ENCODE data around the gene SRRT.

The SRRT gene

GRCh38 chr7:100874577-100875355 is at the start of gene SRRT:
SRRT (plus strand) TSS chr7:100875103; CDS start chr7:100875591, 488 bp downstream.
- H3K4me3 ChIP-seq (ENCODE audit: low read depth, low read length), result peak within 1 kb of the TSS; percentile 92

- H3K4me3 ChIP-seq (ENCODE audit: low read depth, low read length), result peak overlapping the region; percentile 87
These were observed 49.7 kb upstream of the SRRT start for GRCh38 chr7:100825215-100825671.

- H3K4me3 ChIP-seq (ENCODE audit: low read depth, low read length), result peak overlapping the region; percentile 87
These were observed 49.0 kb upstream of the SRRT start for GRCh38 chr7:100825751-100826513.

- H3K4me3 ChIP-seq (ENCODE audit: low read depth, low read length), result peak overlapping the region; percentile 87
These were observed 48.2 kb upstream of the SRRT start for GRCh38 chr7:100826514-100827329.

GRCh38 chr7:100827330-100828226 is 47.3 kb upstream of the SRRT start, which contains the start of gene EPHB4:
EPHB4 (minus strand) TSS chr7:100827523; CDS start chr7:100827030, 493 bp downstream.
- H3K4me3 ChIP-seq (ENCODE audit: low read depth, low read length), result peak within 1 kb of the TSS; percentile 87

- no peak overlapping the region for H3K4me3 ChIP-seq (ENCODE audit: low read depth, low read length)
These were observed 45.7 kb upstream of the SRRT start for GRCh38 chr7:100829150-100829716.

- no peak overlapping the region for H3K4me3 ChIP-seq (ENCODE audit: low read depth, low read length)
These were observed 44.5 kb upstream of the SRRT start for GRCh38 chr7:100830396-100830795.

- H3K4me3 ChIP-seq (ENCODE audit: low read depth, low read length), result no peak overlapping the region
These were observed 42.6 kb upstream of the SRRT start for GRCh38 chr7:100832281-100832633.

GRCh38 chr7:100835903-100836811 is 38.7 kb upstream of the SRRT start:
- H3K4me3 ChIP-seq (ENCODE audit: low read depth, low read length), result peak overlapping the region; percentile 17

- H3K4me3 ChIP-seq (ENCODE audit: low read depth, low read length), result peak overlapping the region; percentile 36
These were observed 38.1 kb upstream of the SRRT start for GRCh38 chr7:100836812-100837098.

- H3K4me3 ChIP-seq (ENCODE audit: low read depth, low read length), result peak overlapping the region; percentile 36
These were observed 37.6 kb upstream of the SRRT start for GRCh38 chr7:100837099-100837836.

GRCh38 chr7:100839361-100839760 is 35.5 kb upstream of the SRRT start:
- no peak overlapping the region for H3K4me3 ChIP-seq (ENCODE audit: low read depth, low read length)

GRCh38 chr7:100840470-100841100 is 34.3 kb upstream of the SRRT start:
- H3K4me3 ChIP-seq (ENCODE audit: low read depth, low read length), result no peak overlapping the region

GRCh38 chr7:100847360-100847759 is 27.5 kb upstream of the SRRT start:
- no peak overlapping the region for H3K4me3 ChIP-seq (ENCODE audit: low read depth, low read length)

- H3K4me3 ChIP-seq (ENCODE audit: low read depth, low read length), result peak within 1 kb of the TSS; percentile 66
These were observed 22.6 kb upstream of the SRRT start, which contains the start of gene SLC12A9 for GRCh38 chr7:100852048-100852872. SLC12A9 (plus strand) TSS chr7:100852713; CDS start chr7:100854198, 1,485 bp downstream.

- no peak overlapping the region for H3K4me3 ChIP-seq (ENCODE audit: low read depth, low read length)
These were observed 20.6 kb upstream of the SRRT start for GRCh38 chr7:100854146-100854895.
